Ovary (tissue), 3 donors: Measurements from ENCODE around the gene SGSH.

Source experiments
- EP300 ChIP-seq: sonication (generic); formaldehyde crosslinking; IDR thresholded peaks from one replicate; pipeline ENCODE4 v1.6.1; 2017; ENCODE audit warnings: antibody characterized with exemption
- POLR2A ChIP-seq: fragments of 450-650 bp; IDR thresholded peaks from one replicate; pipeline ENCODE4 v1.6.1; 2017; ENCODE audit warnings: antibody characterized with exemption, mild to moderate bottlenecking, moderate library complexity
- TF ChIP-seq, protein P1 (sequence below), 3 donors: fragments of 450-650 bp in 2 of 3; fragments of 200-600 bp in 1 of 3; IDR thresholded peaks; one replicate each; pipeline versions ENCODE4 v1.5.1 to v1.8.0; 2016 to 2022; ENCODE audit warnings: antibody characterized with exemption in 3 of 3, mild to moderate bottlenecking in 1 of 3
- donor health status: DM: no; HTN: no; CAD: no.

DNA sequence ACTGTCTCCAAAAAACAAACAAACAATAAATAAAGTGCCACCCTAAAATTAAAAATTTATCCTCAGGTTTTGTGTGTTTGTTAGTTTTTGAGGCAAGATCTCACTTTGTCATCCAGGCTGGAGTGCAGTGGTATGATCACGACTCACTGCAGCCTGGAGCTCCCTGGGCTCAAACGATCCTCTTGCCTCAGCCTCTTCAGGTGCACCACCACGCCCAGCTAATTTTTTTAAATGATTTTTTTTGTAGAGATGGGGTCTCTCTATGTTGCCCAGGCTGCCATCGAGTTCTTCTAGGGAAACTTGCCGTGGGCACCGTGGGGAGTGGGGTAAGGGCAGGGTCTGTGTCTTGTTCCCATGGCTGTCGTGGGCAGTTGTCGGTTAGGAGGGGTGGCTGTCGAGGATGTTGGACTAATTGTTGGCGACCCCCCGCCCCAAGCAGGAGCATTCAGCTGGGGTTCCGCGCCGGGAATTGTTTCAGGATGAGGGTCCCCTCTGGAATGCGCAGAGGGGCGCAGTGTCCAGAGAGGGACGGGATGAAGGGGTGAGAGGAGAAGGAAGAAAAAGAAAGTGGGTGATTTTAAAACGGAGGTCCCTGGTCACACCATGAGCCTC is 39.4 kb upstream of the SGSH start:
- no peak for TF ChIP-seq POLR2A
- TF ChIP-seq, protein P1, sequence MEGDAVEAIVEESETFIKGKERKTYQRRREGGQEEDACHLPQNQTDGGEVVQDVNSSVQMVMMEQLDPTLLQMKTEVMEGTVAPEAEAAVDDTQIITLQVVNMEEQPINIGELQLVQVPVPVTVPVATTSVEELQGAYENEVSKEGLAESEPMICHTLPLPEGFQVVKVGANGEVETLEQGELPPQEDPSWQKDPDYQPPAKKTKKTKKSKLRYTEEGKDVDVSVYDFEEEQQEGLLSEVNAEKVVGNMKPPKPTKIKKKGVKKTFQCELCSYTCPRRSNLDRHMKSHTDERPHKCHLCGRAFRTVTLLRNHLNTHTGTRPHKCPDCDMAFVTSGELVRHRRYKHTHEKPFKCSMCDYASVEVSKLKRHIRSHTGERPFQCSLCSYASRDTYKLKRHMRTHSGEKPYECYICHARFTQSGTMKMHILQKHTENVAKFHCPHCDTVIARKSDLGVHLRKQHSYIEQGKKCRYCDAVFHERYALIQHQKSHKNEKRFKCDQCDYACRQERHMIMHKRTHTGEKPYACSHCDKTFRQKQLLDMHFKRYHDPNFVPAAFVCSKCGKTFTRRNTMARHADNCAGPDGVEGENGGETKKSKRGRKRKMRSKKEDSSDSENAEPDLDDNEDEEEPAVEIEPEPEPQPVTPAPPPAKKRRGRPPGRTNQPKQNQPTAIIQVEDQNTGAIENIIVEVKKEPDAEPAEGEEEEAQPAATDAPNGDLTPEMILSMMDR (IDR thresholded peaks at IDR 0.05), result no peak
- no peak for TF ChIP-seq EP300
